Motor neuron (in vitro differentiated cells): ENCODE measurements around the gene SEC31A. TPM values are rescaled to one million over a fixed set of nuclear protein-coding genes. Genes with fewer than 3 reads are reported as not detected.
"Not testable (repeated sequence)": the region's sequence is repeated elsewhere in the genome, so short reads cannot be mapped to it uniquely, and the experiment has no call there.

Source experiments
- ATAC-seq, 8 experiments: fragments of 200-7000 bp; cut with Tn5 transposase; replicated peaks in 6 of 8; 2 replicates each; pipeline ENCODE4 v1.8.0; 2021; ENCODE audit warnings: mild to moderate bottlenecking in 8 of 8, moderate library complexity in 8 of 8
- H3K27ac ChIP-seq, 2 donors: fragments of 250-450 bp; sonication (Bioruptor Pico); 2 replicates each; pipeline ENCODE4 v1.9.0; 2021; ENCODE audit warnings: antibody characterized with exemption in 2 of 2, mild to moderate bottlenecking in 2 of 2, moderate library complexity in 1 of 2
- H3K4me1 ChIP-seq, 2 donors: fragments of 250-450 bp; sonication (Bioruptor Pico); replicated peaks in 1 of 2; 2 replicates each; pipeline ENCODE4 v1.6.1; 2021; ENCODE audit warnings: antibody characterized with exemption in 2 of 2, mild to moderate bottlenecking in 2 of 2, moderate library complexity in 1 of 2
- H3K4me3 ChIP-seq, 5 donors: fragments of 250-450 bp; sonication (Bioruptor Pico); 2 replicates each; pipeline ENCODE4 v1.9.0; 2021; ENCODE audit warnings: antibody characterized with exemption in 5 of 5, mild to moderate bottlenecking in 5 of 5, moderate library complexity in 4 of 5
- WGBS, 10 experiments: fragments of 450-650 bp; shearing (Covaris generic); methylation state at CpG; one replicate each; pipeline ENCODE4 v1.0.0; 2022; 5-methylcytosine and 5-hydroxymethylcytosine counted together
- in situ Hi-C, 9 experiments: fragments of 400-800 bp; cut with MboI; loops; one replicate each; pipeline ENCODE4 v1.15.0; 2021; ENCODE audit warnings: low sequenced_read_pairs in 9 of 9, low pct_unique_long_range_greater_than_20kb in 2 of 9; ENCODE audit not compliant: unreplicated experiment in 9 of 9
- total RNA-seq, 8 experiments: library from RNA; unstranded; fragments of 300-600 nt; gene quantifications; 2 replicates each; pipeline versions ENCODE4 v1.2.3 to v1.2.4, GENCODE V29; 2022

The SEC31A gene
- total RNA-seq, 8 experiments from 2014 or later: 119 to 474 (median 230) TPM

DNA sequence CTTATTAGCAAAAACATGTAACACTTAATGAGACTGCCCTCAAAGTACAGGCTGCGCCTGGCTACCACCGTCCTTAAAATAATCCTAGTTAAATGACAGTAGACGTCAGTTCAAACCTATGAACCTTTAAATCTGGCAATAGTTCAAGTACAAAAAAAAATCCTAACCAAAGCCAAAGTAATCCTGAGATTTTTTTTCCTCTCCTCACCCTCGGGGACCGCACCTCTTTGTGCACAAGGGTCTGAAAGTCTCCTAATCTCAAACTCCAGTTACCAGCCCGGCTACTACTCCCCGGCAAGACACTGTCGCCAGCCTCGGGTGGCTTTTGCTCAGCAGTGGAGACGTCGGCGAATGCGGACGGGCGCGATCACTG, 439 bp downstream of the SEC31A start:
- H3K27ac ChIP-seq: peak overlapping the region; percentile 98 to 100
- 0 to 4% (median 0%) methylated on average over 1 to 5 of the region's 16 CpGs; no CpG with 5 or more reads in 1 of the 10 experiments for WGBS, 10 experiments
- peak overlapping the region; percentile 63 to 89 (median 83) for H3K4me3 ChIP-seq
- no peak for ATAC-seq
- in situ Hi-C loops: loop anchor here in 1 of 9 experiments (25.0 kb wide), 1 partner anchor 372 kb away; no protein-coding TSS in a partner anchor
- H3K4me1 ChIP-seq: peaks cover 6 to 12% of the 10 kb centered on the region in 2 donors

- peaks cover 6 to 13% of the 10 kb centered on the region in 2 donors for H3K4me1 ChIP-seq
- 3 to 88% (median 63%) methylated on average over 1 to 6 of the region's 6 CpGs for WGBS, 10 experiments
- in situ Hi-C loops: loop anchor here in 1 of 9 experiments (25.0 kb wide), 1 partner anchor 373 kb away; no protein-coding TSS in a partner anchor
- no peak for ATAC-seq
- H3K4me3 ChIP-seq: peak overlapping the region; percentile 63 to 89 (median 83)
- H3K27ac ChIP-seq: no peak overlapping the region
These were observed 1.7 kb downstream of the SEC31A start for GRCh38 chr4:82889287-82889686.

DNA sequence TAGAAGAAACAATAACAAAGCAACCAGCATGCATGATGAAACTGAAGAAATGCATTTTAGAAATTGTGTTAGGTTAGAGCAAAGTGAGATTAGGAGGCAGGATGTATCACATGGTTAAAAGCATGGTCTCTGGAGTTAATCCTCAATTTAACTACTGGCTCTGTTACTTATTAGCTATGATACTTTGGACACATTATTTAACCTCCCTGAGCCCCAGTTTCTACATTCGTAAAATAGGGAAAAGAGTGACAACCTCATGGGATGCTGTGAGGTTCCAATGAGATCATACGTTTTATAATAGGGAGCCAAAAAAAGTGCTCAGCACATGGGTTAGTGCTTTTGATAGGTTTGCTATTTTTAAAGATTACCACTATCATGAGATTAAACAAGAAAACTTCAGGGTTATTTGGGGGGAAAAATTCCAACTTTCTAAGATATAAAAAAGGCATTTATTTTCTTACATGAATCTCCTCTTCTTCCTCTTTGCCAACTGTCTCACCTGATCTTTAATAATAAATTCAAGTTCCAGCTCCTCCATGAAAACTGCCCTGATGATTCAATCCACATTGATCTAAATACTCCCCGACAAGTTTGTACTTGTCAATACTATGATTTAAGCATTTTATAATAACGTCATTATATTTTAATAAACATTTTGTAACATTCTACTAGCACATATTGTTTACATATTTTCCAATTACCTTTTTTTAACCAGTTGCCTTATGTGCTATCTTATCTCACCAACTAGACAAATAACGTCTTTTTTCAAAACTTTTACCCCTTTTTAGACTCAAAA, 4.6 kb downstream of the SEC31A start:
- WGBS, 10 experiments: 5 to 90% (median 50%) methylated on average over 4 to 5 of the region's 5 CpGs
- Histone ChIP-seq H3K4me1 (peaks cover 6 to 9% of the 10 kb centered on the region in 2 donors), H3K27ac (no peak overlapping the region), H3K4me3 (peak overlapping the region in 1 of 5 donors; percentile 4)
- in situ Hi-C loops: loop anchor here in 1 of 9 experiments (25.0 kb wide), 1 partner anchor 376 kb away; no protein-coding TSS in a partner anchor
- no peak for ATAC-seq

- no peak overlapping the region for H3K27ac ChIP-seq
- in situ Hi-C loops: loop anchor here in 1 of 9 experiments (25.0 kb wide), 1 partner anchor 377 kb away; no protein-coding TSS in a partner anchor
- ATAC-seq: no peak
- H3K4me3 ChIP-seq: no peak overlapping the region
- peaks cover 6 to 9% of the 10 kb centered on the region in 2 donors for H3K4me1 ChIP-seq
These were observed 5.5 kb downstream of the SEC31A start for GRCh38 chr4:82885410-82885809.

GRCh38 chr4:82868572-82868971, 22.4 kb downstream of the SEC31A start:
- H3K4me3 ChIP-seq: no peak overlapping the region
- no peaks in the 10 kb centered on the region for H3K4me1 ChIP-seq
- 83 to 100% (median 95%) methylated on average over 1 to 5 of the region's 5 CpGs; no CpG with 5 or more reads in 1 of the 10 experiments for WGBS, 10 experiments
- in situ Hi-C loops: loop anchor here in 1 of 9 experiments (25.0 kb wide), 1 partner anchor 406 kb away; no protein-coding TSS in a partner anchor
- ATAC-seq: no peak
- no peak overlapping the region for H3K27ac ChIP-seq

GRCh38 chr4:82866706-82867385, 24.1 kb downstream of the SEC31A start:
- 79 to 100% (median 98%) methylated on average over 2 to 8 of the region's 8 CpGs for WGBS, 10 experiments
- Histone ChIP-seq H3K27ac (no peak overlapping the region), H3K4me3 (no peak overlapping the region), H3K4me1 (no peaks in the 10 kb centered on the region)
- in situ Hi-C loops: loop anchor here in 1 of 9 experiments (25.0 kb wide), 1 partner anchor 405 kb away; no protein-coding TSS in a partner anchor
- no peak for ATAC-seq

GRCh38 chr4:82866033-82866432, 24.9 kb downstream of the SEC31A start:
- ATAC-seq: peak in 3 of 8 experiments; percentile 12 to 53 (median 47)
- not testable (repeated sequence) for H3K27ac ChIP-seq, H3K4me3 ChIP-seq, H3K4me1 ChIP-seq
- 42 to 100% (median 90%) methylated on average over 2 to 5 of the region's 6 CpGs; no CpG with 5 or more reads in 1 of the 10 experiments for whole genome bisulfite sequencing, 10 experiments
- in situ Hi-C loops: loop anchor here in 1 of 9 experiments (25.0 kb wide), 1 partner anchor 404 kb away; no protein-coding TSS in a partner anchor

DNA sequence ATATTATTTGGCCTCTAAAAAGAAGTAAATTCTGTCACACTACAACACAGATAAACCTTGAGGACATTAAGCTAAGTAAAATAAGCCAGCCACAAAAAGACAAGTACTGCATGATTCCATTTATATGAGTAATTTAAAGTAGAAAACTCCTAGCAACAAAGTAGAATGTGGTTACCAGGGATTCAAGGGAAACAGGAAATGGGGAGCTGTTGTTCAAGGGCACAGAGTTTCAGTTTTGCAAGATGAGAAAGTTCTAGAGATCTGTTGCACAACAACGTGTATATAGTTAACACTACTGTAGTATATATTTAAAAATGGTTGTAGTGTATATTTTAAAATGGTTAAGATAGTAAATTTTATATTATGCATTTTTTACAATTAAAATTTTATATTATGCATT, 25.4 kb downstream of the SEC31A start:
- no peak overlapping the region for H3K4me3 ChIP-seq
- 0 to 92% (median 78%) methylated on average over 1 of the region's 1 CpG; no CpG with 5 or more reads in 3 of the 10 experiments for WGBS, 10 experiments
- H3K27ac ChIP-seq: no peak overlapping the region
- ATAC-seq: peak in 4 of 8 experiments; percentile 27 to 58 (median 45)
- H3K4me1 ChIP-seq: no peaks in the 10 kb centered on the region
- in situ Hi-C loops: loop anchor here in 1 of 9 experiments (25.0 kb wide), 1 partner anchor 403 kb away; no protein-coding TSS in a partner anchor

GRCh38 chr4:82864336-82864979, 26.5 kb downstream of the SEC31A start:
- no peak for ATAC-seq
- Histone ChIP-seq H3K4me1 (no peaks in the 10 kb centered on the region), H3K4me3 (no peak overlapping the region), H3K27ac (no peak overlapping the region)
- in situ Hi-C loops: loop anchor here in 1 of 9 experiments (25.0 kb wide), 1 partner anchor 402 kb away; no protein-coding TSS in a partner anchor
- WGBS, 10 experiments: 56 to 100% (median 83%) methylated on average over 1 to 6 of the region's 6 CpGs

DNA sequence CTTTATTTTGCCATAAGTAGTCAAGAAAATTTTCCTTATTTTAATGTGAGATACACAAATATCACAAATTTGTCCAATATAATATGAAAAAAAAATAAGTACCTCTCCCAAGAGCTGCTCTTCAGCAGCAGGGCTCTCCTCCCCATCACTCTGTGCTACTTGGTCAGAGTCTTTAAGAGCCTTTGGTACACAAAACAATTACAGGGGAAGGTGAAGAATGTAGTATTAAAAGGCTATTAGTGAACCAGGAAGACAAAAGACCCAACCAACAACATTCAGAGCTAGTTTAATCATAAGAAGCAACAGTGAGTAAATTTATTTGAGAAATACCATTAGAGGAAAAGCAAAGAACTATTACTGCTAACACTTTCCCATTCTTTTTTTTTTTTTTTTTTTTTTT, 29.4 kb downstream of the SEC31A start:
- Histone ChIP-seq H3K4me3 (no peak overlapping the region), H3K27ac (no peak overlapping the region), H3K4me1 (no peaks in the 10 kb centered on the region)
- no peak for ATAC-seq
- in situ Hi-C loops: loop anchor here in 1 of 9 experiments (25.0 kb wide), 1 partner anchor 399 kb away; no protein-coding TSS in a partner anchor

- in situ Hi-C loops: loop anchor here in 1 of 9 experiments (25.0 kb wide), 1 partner anchor 398 kb away; no protein-coding TSS in a partner anchor
- ATAC-seq, H3K4me3 ChIP-seq, H3K4me1 ChIP-seq, H3K27ac ChIP-seq: not testable (repeated sequence)
- 91 to 100% (median 100%) methylated on average over 1 to 2 of the region's 2 CpGs; no CpG with 5 or more reads in 3 of the 10 experiments for WGBS, 10 experiments
These were observed 30.5 kb downstream of the SEC31A start for GRCh38 chr4:82860487-82860886.

- no peak for ATAC-seq
- H3K27ac ChIP-seq: no peak overlapping the region
- no peak overlapping the region for H3K4me3 ChIP-seq
- 53 to 100% (median 92%) methylated on average over 1 to 4 of the region's 5 CpGs; no CpG with 5 or more reads in 5 of the 10 experiments for WGBS, 10 experiments
- in situ Hi-C loops: loop anchor here in 1 of 9 experiments (25.0 kb wide), 1 partner anchor 391 kb away; no protein-coding TSS in a partner anchor
- no peaks in the 10 kb centered on the region for H3K4me1 ChIP-seq
These were observed 38.1 kb downstream of the SEC31A start for GRCh38 chr4:82852751-82853285.
